Neutrophil (primary cell): ENCODE data around the gene CDIP1.

ENCODE experiments used
- H3K27ac ChIP-seq: fragments of 200-600 bp; sonication (generic); 2 replicates; pipeline ENCODE4 v1.5.1; 2016; ENCODE audit warnings: mild to moderate bottlenecking, moderate library complexity
- H3K27me3 ChIP-seq: fragments of 200-600 bp; sonication (generic); 2 replicates; pipeline ENCODE4 v1.6.0; 2016; ENCODE audit warnings: mild to moderate bottlenecking
- H3K36me3 ChIP-seq: fragments of 200-600 bp; sonication (generic); 2 replicates; pipeline ENCODE4 v1.5.1; 2017
- H3K4me1 ChIP-seq, 2 experiments: fragments of 200-600 bp in 1 of 2; sonication (generic) in 1 of 2; 1 replicate in 1 of 2; 2 replicates in 1 of 2; pipeline versions ENCODE4 v1.5.1 to v1.6.1; 2013 to 2016; ENCODE audit warnings: low read depth in 1 of 2, low read length in 1 of 2, mild to moderate bottlenecking in 1 of 2, moderate library complexity in 1 of 2; ENCODE audit not compliant: control insufficient read depth in 1 of 2, insufficient read depth in 1 of 2
- H3K4me3 ChIP-seq, 2 experiments: fragments of 200-600 bp in 1 of 2; sonication (generic) in 1 of 2; 1 replicate in 1 of 2; 2 replicates in 1 of 2; pipeline ENCODE4 v1.5.1; 2013 to 2016; ENCODE audit warnings: low read depth in 1 of 2, low read length in 1 of 2, mild to moderate bottlenecking in 1 of 2, moderate library complexity in 1 of 2
- H3K9me3 ChIP-seq: fragments of 200-600 bp; sonication (generic); 2 replicates; pipeline ENCODE4 v1.5.1; 2016
- TF ChIP-seq, protein P1 (sequence below): fragments of 200-600 bp; sonication (generic); IDR thresholded peaks from 2 replicates; pipeline ENCODE4 v1.5.1; 2016; ENCODE audit warnings: antibody characterized with exemption

CDIP1 gene

DNA sequence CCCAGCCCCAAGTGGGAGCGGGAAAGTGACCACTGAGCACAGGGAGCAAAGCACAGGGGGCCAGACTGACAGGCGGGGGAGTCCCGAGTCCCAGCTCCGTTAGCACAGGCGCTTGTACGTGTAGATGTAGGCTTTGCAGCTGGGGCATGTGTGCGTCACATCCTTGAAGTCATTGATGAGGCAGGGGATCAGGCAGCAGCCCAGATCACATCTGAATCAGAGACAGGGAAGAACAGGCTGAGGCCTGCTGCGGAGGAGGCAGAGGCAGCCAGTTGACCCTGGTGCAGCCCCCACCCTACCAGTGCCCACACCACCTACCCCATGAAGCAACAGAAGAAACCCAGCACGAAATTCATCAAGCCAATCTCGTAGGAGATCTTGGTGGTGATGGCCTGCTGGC, 26.1 kb downstream of the CDIP1 start:
- no peak overlapping the region for H3K27ac ChIP-seq
- H3K27me3 ChIP-seq, result no peaks in the 10 kb centered on the region
- TF ChIP-seq, protein P1, sequence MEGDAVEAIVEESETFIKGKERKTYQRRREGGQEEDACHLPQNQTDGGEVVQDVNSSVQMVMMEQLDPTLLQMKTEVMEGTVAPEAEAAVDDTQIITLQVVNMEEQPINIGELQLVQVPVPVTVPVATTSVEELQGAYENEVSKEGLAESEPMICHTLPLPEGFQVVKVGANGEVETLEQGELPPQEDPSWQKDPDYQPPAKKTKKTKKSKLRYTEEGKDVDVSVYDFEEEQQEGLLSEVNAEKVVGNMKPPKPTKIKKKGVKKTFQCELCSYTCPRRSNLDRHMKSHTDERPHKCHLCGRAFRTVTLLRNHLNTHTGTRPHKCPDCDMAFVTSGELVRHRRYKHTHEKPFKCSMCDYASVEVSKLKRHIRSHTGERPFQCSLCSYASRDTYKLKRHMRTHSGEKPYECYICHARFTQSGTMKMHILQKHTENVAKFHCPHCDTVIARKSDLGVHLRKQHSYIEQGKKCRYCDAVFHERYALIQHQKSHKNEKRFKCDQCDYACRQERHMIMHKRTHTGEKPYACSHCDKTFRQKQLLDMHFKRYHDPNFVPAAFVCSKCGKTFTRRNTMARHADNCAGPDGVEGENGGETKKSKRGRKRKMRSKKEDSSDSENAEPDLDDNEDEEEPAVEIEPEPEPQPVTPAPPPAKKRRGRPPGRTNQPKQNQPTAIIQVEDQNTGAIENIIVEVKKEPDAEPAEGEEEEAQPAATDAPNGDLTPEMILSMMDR, result no peak
- no peaks in the 10 kb centered on the region for H3K9me3 ChIP-seq
- H3K4me1 ChIP-seq, result peaks cover 24 to 36% of the 10 kb centered on the region in 2 experiments
- H3K36me3 ChIP-seq, result peaks cover 71% of the 10 kb centered on the region
- no peak overlapping the region for H3K4me3 ChIP-seq

DNA sequence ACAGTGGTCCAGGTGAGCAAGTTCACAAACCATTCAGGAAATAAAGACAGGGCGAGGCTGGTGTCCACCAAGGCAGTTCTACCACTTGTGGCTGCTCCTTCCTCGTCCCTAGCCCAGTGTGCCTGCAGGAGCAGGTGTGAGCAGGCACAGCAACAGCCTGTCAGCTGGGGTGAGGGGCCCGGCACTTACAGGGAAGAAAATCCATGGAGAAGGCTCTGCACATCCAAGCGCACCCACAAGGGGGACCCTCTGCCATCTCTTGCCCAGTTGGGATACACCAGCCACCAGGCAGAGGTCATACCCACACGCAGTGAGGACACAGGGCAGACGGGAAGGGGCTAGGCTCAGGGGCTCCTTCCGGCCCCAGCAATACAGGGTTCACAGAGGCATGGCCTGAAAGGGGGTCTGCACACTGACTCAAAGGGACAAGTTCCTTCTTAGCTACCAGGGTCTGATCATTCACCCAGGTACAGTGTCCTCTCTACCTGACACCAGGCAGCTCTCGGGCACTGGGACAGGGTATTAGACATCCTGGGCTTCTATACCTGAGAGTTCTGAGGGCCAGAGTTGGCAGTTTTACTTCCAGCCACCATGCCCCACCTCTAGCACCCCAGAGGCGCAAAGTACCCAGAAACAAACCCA, 27.0 kb downstream of the CDIP1 start:
- peaks cover 80% of the 10 kb centered on the region for H3K36me3 ChIP-seq
- peak overlapping the region; percentile 2 for H3K27ac ChIP-seq

DNA sequence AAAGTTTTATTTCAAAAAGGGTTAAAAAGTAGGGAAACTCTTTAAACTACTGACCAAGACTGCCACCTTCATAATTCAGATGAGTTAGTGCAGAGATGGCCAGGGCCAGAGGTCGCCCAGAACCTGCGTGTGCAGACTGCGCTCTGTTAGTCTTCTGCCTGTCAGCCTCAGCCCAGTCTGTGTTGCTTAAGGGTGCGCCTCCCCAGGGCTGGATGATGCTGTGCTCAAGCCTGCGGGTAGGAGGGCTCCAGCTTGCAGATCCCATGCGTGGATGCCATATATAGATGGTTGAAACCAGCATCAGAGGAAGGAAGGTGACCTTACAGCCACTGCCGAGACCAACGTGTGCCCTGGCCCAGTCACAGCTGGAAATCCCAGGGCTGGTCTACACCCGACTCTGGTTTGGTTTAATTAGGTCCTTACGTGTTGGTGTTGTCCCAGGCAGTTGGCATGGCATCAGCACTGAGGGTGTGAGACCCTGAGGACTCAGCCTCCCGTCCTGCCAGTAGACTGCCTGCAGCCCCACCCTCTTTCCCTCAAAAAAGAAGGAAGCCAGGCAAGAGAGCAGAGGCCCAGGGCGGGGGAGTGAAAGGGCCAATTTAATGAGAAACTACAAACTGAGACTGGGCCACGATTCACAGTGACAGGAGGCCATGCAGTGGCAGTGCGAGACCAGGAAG, 27.7 kb downstream of the CDIP1 start:
- Histone ChIP-seq H3K36me3 (peaks cover 81% of the 10 kb centered on the region), H3K27ac (peak overlapping the region; percentile 2)

More for the DNA sequence above, 27.0 kb downstream of the CDIP1 start:
- H3K9me3 ChIP-seq, result no peaks in the 10 kb centered on the region
- TF ChIP-seq, protein P1, result no peak
- H3K4me1 ChIP-seq, result peaks cover 26 to 38% of the 10 kb centered on the region in 2 experiments
- H3K4me3 ChIP-seq, result no peak overlapping the region
- H3K27me3 ChIP-seq, result no peaks in the 10 kb centered on the region

DNA sequence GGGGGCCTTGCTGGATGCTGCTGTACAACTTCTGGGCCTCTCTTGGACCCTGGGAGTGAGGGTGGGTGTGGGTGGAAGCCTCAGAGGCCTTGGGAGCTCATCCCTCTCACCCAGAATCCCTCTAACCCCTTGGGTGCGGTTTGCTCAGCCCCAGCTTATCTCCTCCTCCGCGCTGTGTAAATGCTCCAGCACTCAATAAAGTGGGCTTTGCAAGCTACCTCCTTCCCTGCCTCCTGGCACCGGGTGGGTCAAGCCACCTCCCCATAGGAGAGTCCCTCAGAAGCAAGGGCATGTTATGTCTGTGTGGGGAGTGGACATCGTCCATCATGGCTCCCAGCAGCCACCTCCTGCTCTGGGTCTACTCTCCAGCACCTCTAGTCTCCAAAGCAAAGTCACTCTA, 28.4 kb downstream of the CDIP1 start:
- TF ChIP-seq, protein P1, result no peak
- Histone ChIP-seq H3K36me3 (peaks cover 81% of the 10 kb centered on the region), H3K4me3 (no peak overlapping the region), H3K27me3 (no peaks in the 10 kb centered on the region), H3K27ac (no peak overlapping the region), H3K9me3 (no peaks in the 10 kb centered on the region), H3K4me1 (peaks cover 26 to 39% of the 10 kb centered on the region in 2 experiments)

More for the DNA sequence above, 27.7 kb downstream of the CDIP1 start:
- TF ChIP-seq, protein P1, result no peak
- Histone ChIP-seq H3K27me3 (no peaks in the 10 kb centered on the region), H3K4me3 (no peak overlapping the region), H3K9me3 (no peaks in the 10 kb centered on the region), H3K4me1 (peaks cover 26 to 39% of the 10 kb centered on the region in 2 experiments)

DNA sequence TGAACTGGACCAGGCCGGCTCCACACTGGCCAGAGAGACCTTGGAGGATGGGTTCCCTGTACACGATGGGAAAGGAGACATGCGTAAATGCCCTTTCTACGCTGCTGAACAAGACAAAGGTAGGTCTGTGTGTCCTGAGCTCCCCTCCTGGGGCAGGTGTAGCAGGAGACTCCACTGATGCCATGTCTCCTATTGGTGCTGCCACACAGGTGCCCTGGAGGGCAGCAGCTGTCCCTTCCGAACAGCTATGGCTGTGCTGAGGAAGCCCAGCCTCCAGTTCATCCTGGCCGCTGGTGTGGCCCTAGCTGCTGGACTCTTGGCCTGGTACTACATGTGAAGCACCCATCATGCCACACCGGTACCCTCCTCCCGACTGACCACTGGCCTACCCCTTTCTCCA, 29.2 kb downstream of the CDIP1 start:
- H3K27me3 ChIP-seq, result no peaks in the 10 kb centered on the region
- H3K4me3 ChIP-seq, result no peak overlapping the region
- TF ChIP-seq, protein P1, result no peak
- H3K9me3 ChIP-seq, result no peaks in the 10 kb centered on the region
- H3K4me1 ChIP-seq, result peaks cover 31 to 39% of the 10 kb centered on the region in 2 experiments
- H3K27ac ChIP-seq, result no peak overlapping the region
- peaks cover 77% of the 10 kb centered on the region for H3K36me3 ChIP-seq
